ENCODE results near the gene LACRT.

LACRT gene

GRCh38 chr12:54584128-54584527 is 50.6 kb downstream of the LACRT start:
- Histone ChIP-seq H3K36me3 (ENCODE audit: insufficient read depth, insufficient read length, low read length) (no peaks in the 10 kb centered on the region), H3K4me3 (ENCODE audit: insufficient read length, low read depth) (no peak overlapping the region), H3K9ac (ENCODE audit: insufficient read length, low read depth) (no peak overlapping the region), H3K4me1 (ENCODE audit: insufficient read depth, insufficient read length) (peaks cover 29% of the 10 kb centered on the region), H3K9me3 (ENCODE audit: insufficient read depth, low read length) (no peaks in the 10 kb centered on the region), H3K27me3 (ENCODE audit: insufficient read depth, insufficient read length) (peaks cover 7% of the 10 kb centered on the region)
- no peak for TF ChIP-seq SUZ12 (IDR thresholded peaks at IDR 0.05; ENCODE audit: extremely low read depth, insufficient read depth, insufficient read length)
- TF ChIP-seq YY1 (IDR thresholded peaks at IDR 0.05; ENCODE audit: insufficient read depth, insufficient read length) = no peak
- no peak for TF ChIP-seq ZNF274 (IDR thresholded peaks at IDR 0.05; ENCODE audit: low read depth, low read length)
- no peak for DNase-seq (ENCODE audit: low read depth, low spot score)

DNA sequence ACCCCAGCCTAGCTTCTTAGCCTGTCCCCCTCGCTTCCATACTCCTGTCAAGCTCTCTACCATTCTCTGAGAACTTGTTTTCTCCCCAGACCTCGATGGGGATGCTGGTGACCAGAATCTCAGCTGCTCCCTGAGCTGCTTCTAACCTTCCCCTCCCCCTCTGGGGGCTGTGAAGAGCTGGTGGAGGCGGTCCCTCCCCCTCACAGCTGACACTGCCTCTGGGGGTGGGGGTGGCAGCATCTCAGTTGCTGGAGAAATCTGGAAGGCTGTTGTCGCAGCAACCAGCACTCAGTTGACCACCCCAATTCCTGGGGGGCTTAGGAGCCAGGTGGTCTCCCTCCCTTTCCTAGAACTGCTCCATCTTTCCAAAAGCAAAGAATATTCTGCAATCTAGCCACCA is 51.0 kb downstream of the LACRT start:
- Histone ChIP-seq H3K36me3 (ENCODE audit: insufficient read depth, insufficient read length, low read length) (no peaks in the 10 kb centered on the region), H3K9me3 (ENCODE audit: insufficient read depth, low read length) (no peaks in the 10 kb centered on the region), H3K4me3 (ENCODE audit: insufficient read length, low read depth) (no peak overlapping the region), H3K9ac (ENCODE audit: insufficient read length, low read depth) (no peak overlapping the region), H3K27me3 (ENCODE audit: insufficient read depth, insufficient read length) (peaks cover 4% of the 10 kb centered on the region), H3K4me1 (ENCODE audit: insufficient read depth, insufficient read length) (peaks cover 26% of the 10 kb centered on the region)
- no peak for DNase-seq (ENCODE audit: low read depth, low spot score)
- TF ChIP-seq YY1 (IDR thresholded peaks at IDR 0.05; ENCODE audit: insufficient read depth, insufficient read length) (no peak), SUZ12 (IDR thresholded peaks at IDR 0.05; ENCODE audit: extremely low read depth, insufficient read depth, insufficient read length) (no peak), ZNF274 (IDR thresholded peaks at IDR 0.05; ENCODE audit: low read depth, low read length) (no peak)

DNA sequence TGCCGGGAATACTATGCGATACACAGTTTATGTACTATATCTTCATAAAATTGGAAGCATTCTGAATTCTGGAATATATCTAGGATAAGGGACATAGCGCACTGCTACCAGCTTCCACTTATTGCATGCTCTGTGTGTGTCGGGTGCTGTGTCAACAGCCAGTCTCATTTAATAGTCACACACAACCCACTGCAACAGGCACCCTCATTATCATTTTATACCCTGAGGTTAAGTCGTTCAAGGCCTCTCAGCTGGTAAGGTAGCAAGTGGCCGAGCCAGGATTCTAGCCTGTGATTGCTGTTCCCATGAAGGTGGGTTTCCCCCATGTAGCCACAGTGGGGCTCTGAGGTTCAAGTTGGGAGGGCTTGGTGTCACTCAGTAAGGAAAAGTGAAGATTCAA is 53.3 kb downstream of the LACRT start:
- no peak for DNase-seq (ENCODE audit: low read depth, low spot score)
- H3K36me3 ChIP-seq (ENCODE audit: insufficient read depth, insufficient read length, low read length) = peaks cover 3% of the 10 kb centered on the region
- H3K27me3 ChIP-seq (ENCODE audit: insufficient read depth, insufficient read length) = no peaks in the 10 kb centered on the region
- TF ChIP-seq YY1 (IDR thresholded peaks at IDR 0.05; ENCODE audit: insufficient read depth, insufficient read length) (no peak), SUZ12 (IDR thresholded peaks at IDR 0.05; ENCODE audit: extremely low read depth, insufficient read depth, insufficient read length) (no peak), ZNF274 (IDR thresholded peaks at IDR 0.05; ENCODE audit: low read depth, low read length) (no peak)
- H3K4me3 ChIP-seq (ENCODE audit: insufficient read length, low read depth) = no peak overlapping the region
- H3K9ac ChIP-seq (ENCODE audit: insufficient read length, low read depth) = no peak overlapping the region
- H3K9me3 ChIP-seq (ENCODE audit: insufficient read depth, low read length) = no peaks in the 10 kb centered on the region
- peaks cover 18% of the 10 kb centered on the region for H3K4me1 ChIP-seq (ENCODE audit: insufficient read depth, insufficient read length)

Measured in NT2/D1 (cell line).